Right lobe of liver (tissue), 6 donors: ENCODE results near the gene TRIM45. TPM values are rescaled to one million over a fixed set of nuclear protein-coding genes. Genes with fewer than 3 reads are reported as not detected.
"Not testable (repeated sequence)": the region's sequence is repeated elsewhere in the genome, so short reads cannot be mapped to it uniquely, and the experiment has no call there.

ENCODE experiments used
- ATAC-seq, 4 donors: fragments of 200-7000 bp; cut with Tn5 transposase; one replicate each; pipeline ENCODE4 v1.9.1; 2020; ENCODE audit warnings: mild to moderate bottlenecking in 4 of 4, moderate library complexity in 4 of 4
- DNase-seq, 3 donors: peaks; one replicate each; pipeline ENCODE4 v3.0.0-alpha.2; 2020
- H3K27ac ChIP-seq, 3 donors: fragments of 200-600 bp; one replicate each; pipeline ENCODE4 v1.8.0; 2022
- H3K27me3 ChIP-seq, 2 donors: fragments of 200-600 bp; one replicate each; pipeline ENCODE4 v1.8.0; 2022
- H3K36me3 ChIP-seq, 4 donors: fragments of 200-600 bp; sonication (generic) in 1 of 4; one replicate each; pipeline versions ENCODE4 v1.5.1 to v1.8.0; 2017 to 2022; ENCODE audit warnings: control low read depth in 1 of 4
- H3K4me1 ChIP-seq, 4 donors: fragments of 200-600 bp; sonication (generic) in 1 of 4; one replicate each; pipeline versions ENCODE4 v1.5.1 to v1.8.0; 2017 to 2022; ENCODE audit warnings: control low read depth in 1 of 4
- H3K4me3 ChIP-seq, 3 donors: fragments of 200-600 bp; one replicate each; pipeline ENCODE4 v1.8.0; 2022
- H3K9me3 ChIP-seq, 4 donors: fragments of 200-600 bp; sonication (generic) in 1 of 4; one replicate each; pipeline versions ENCODE4 v1.5.1 to v1.8.0; 2017 to 2022; ENCODE audit warnings: control low read depth in 1 of 4
- POLR2A ChIP-seq: fragments of 450-650 bp; IDR thresholded peaks from one replicate; pipeline ENCODE4 v1.6.1; 2017; ENCODE audit warnings: antibody characterized with exemption, mild to moderate bottlenecking
- WGBS: methylation state at CpG from one replicate; pipeline ENCODE4 v1.1.6; 2018; ENCODE audit warnings: low coverage, low lambda C conversion rate; ENCODE audit not compliant: insufficient coverage; ENCODE audit errors: missing lambda C conversion rate; 5-methylcytosine and 5-hydroxymethylcytosine counted together
- intact Hi-C, 2 donors: fragments of 100-400 bp; cut with DNase I; formaldehyde crosslinking; loops; one replicate each; pipeline versions ENCODE4 v1.11.2 to v1.14.1; 2022
- total RNA-seq, 6 experiments: library from RNA; depleted of rRNA in 2 of 6; stranded (reverse); fragments of >200 nt in 2 of 6; fragmentation: NEBNext Ultra II Directional in 3 of 6; extraction: Animal tissue kit (Norgen Biotek cat#: 25700) in 3 of 6; gene quantifications; one replicate each; pipeline versions ENCODE4 v1.1.0 to v1.2.4, GENCODE V29; 2016 to 2023
- TF ChIP-seq, protein P1 (sequence below), 4 donors: fragments of 200-600 bp in 3 of 4; fragments of 450-650 bp in 1 of 4; IDR thresholded peaks; one replicate each; pipeline versions ENCODE4 v1.5.1 to v1.8.0; 2016 to 2022; ENCODE audit warnings: antibody characterized with exemption in 4 of 4, mild to moderate bottlenecking in 2 of 4
- donor health status: DM: no; HTN: yes; CAD: no.
- donor health status: DM: no; HTN: no; CAD: no.
- donor health status: DM: no; HTN: no; CAD: no.
- donor health status: DM: no; HTN: yes; CAD: no.
- donor health status: DM: no; HTN: yes; CAD: no.

TRIM45 gene
- total RNA-seq, 6 experiments from 2014 or later = 0.31 to 1.8 (median 0.51) TPM

DNA sequence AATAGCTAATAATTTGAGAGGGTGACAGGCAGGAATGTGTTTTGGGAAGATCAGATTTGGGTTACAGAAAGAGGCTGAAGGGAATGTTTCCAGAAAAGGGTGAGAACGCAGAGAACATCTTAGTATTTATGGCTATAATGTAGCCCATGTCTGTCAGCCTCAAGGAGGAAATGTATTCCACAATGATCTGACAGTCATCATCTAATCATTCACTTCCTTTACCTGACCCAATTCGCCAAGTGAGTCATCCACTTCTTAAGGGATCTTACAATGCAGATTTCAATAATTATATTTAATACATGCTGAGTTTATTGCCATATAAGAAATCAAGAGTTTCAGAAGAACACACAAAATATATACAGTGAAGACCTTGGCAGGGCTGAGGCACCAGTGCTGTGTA, 10.8 kb downstream of the TRIM45 start:
- Histone ChIP-seq H3K27ac (no peak overlapping the region), H3K4me1 (no peaks in the 10 kb centered on the region), H3K36me3 (no peaks in the 10 kb centered on the region), H3K27me3 (no peaks in the 10 kb centered on the region), H3K4me3 (no peak overlapping the region), H3K9me3 (no peaks in the 10 kb centered on the region)
- no peak for ATAC-seq
- WGBS = 53% methylated on average over 2 of the region's 2 CpGs
- intact Hi-C loops = no loop called here
- DNase-seq = no peak
- TF ChIP-seq POLR2A = no peak
- TF ChIP-seq, protein P1, sequence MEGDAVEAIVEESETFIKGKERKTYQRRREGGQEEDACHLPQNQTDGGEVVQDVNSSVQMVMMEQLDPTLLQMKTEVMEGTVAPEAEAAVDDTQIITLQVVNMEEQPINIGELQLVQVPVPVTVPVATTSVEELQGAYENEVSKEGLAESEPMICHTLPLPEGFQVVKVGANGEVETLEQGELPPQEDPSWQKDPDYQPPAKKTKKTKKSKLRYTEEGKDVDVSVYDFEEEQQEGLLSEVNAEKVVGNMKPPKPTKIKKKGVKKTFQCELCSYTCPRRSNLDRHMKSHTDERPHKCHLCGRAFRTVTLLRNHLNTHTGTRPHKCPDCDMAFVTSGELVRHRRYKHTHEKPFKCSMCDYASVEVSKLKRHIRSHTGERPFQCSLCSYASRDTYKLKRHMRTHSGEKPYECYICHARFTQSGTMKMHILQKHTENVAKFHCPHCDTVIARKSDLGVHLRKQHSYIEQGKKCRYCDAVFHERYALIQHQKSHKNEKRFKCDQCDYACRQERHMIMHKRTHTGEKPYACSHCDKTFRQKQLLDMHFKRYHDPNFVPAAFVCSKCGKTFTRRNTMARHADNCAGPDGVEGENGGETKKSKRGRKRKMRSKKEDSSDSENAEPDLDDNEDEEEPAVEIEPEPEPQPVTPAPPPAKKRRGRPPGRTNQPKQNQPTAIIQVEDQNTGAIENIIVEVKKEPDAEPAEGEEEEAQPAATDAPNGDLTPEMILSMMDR (IDR thresholded peaks at IDR 0.05) = no peak

DNA sequence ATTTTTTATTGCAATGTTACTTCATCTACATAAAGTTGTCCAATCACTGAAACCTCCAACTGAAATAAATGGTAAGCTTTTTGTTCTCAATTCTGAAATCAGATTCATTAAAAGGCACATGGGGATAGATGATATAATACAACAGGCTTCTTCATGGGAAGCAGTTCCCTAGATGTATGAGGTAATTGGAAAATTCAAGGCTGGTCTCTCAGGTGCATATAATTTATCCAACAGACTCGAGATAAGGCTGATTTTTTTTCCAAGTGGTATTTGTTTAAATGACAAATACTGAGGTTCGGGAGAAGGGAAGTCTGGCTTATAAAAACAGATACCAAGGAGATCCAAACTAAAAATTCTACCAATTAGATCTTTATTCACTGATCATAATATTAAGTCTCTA, 14.2 kb downstream of the TRIM45 start:
- Histone ChIP-seq H3K27ac (no peak overlapping the region), H3K4me1 (no peaks in the 10 kb centered on the region), H3K27me3 (no peaks in the 10 kb centered on the region), H3K4me3 (no peak overlapping the region), H3K9me3 (no peaks in the 10 kb centered on the region), H3K36me3 (no peaks in the 10 kb centered on the region)
- 75% methylated on average over 2 of the region's 2 CpGs for WGBS
- DNase-seq (no peak), ATAC-seq (no peak)
- TF ChIP-seq, protein P1 (IDR thresholded peaks at IDR 0.05) = no peak
- TF ChIP-seq POLR2A = no peak
- intact Hi-C loops = no loop called here

DNA sequence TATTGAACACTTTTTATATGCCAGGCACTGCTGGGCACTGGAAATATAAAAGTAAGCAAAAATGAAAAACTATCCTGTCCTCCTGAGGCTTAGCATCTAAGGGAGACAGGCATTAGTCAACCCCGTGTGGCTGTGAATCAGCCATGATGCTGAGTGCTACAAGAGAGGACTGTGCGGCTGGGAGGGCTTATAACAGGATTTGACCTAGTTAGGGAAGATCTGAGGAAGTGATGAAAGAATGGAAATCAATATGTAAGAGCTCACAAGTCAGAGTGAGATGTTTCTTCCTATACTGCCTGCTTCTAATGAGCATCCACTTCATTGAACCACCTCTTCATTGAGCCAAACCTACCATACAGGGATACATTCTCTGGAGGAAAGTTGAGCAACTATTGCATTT, 15.1 kb downstream of the TRIM45 start:
- Histone ChIP-seq H3K36me3 (no peaks in the 10 kb centered on the region), H3K4me1 (no peaks in the 10 kb centered on the region), H3K27ac (no peak overlapping the region), H3K27me3 (no peaks in the 10 kb centered on the region), H3K9me3 (no peaks in the 10 kb centered on the region), H3K4me3 (no peak overlapping the region)
- WGBS = 79% methylated on average over 2 of the region's 2 CpGs
- TF ChIP-seq, protein P1 (IDR thresholded peaks at IDR 0.05) = no peak
- TF ChIP-seq POLR2A = no peak
- ATAC-seq = no peak
- intact Hi-C loops = no loop called here
- no peak for DNase-seq

DNA sequence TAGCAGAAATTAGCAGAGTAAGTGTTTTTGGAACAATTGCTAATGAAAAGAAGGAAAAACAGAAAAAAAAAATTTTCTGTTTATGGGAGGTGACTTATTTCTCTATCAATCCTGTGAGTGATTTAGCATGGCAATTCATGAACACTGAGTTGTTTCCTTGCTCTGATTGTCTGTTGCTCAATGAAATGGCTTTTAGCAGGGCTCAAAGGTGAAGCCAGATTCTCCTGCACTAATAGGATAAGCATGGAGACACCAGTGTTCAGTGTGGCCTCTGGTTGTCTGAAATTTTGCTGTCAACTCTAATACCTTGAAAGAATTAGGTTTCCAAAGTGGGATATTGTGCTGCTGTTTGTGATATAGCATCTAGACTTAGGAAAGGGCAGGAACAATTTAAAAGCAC, 15.8 kb downstream of the TRIM45 start:
- intact Hi-C loops = no loop called here
- Histone ChIP-seq H3K4me1 (no peaks in the 10 kb centered on the region), H3K27ac (no peak overlapping the region), H3K36me3 (no peaks in the 10 kb centered on the region), H3K9me3 (no peaks in the 10 kb centered on the region), H3K4me3 (no peak overlapping the region), H3K27me3 (no peaks in the 10 kb centered on the region)
- DNase-seq (no peak), ATAC-seq (no peak)
- TF ChIP-seq, protein P1 (IDR thresholded peaks at IDR 0.05) = no peak
- TF ChIP-seq POLR2A = no peak

DNA sequence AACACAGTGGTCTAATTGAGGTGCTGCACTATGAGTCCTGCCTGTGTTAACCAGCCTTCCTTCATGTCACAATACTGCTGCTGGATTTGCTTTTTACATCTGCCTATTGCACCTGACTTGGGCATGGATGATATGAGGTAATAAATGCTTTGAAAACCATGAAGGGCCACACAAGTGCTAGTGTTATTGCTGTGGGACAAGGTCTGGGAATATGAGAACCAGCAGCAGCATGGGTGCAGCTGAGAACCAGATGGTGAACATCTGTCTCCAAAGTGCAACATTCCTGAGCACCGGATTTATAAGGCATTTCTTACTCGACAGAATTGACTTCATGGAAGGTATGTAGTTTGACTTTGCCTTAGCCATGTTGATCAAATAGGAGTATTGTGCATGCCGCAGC, 16.6 kb downstream of the TRIM45 start:
- Histone ChIP-seq H3K4me1 (no peaks in the 10 kb centered on the region), H3K36me3 (no peaks in the 10 kb centered on the region), H3K27me3 (no peaks in the 10 kb centered on the region), H3K9me3 (no peaks in the 10 kb centered on the region), H3K27ac (no peak overlapping the region), H3K4me3 (no peak overlapping the region)
- TF ChIP-seq, protein P1 (IDR thresholded peaks at IDR 0.05) = no peak
- no peak for TF ChIP-seq POLR2A
- intact Hi-C loops = no loop called here
- 100% methylated on average over 1 of the region's 3 CpGs for WGBS
- ATAC-seq = no peak
- no peak for DNase-seq

DNA sequence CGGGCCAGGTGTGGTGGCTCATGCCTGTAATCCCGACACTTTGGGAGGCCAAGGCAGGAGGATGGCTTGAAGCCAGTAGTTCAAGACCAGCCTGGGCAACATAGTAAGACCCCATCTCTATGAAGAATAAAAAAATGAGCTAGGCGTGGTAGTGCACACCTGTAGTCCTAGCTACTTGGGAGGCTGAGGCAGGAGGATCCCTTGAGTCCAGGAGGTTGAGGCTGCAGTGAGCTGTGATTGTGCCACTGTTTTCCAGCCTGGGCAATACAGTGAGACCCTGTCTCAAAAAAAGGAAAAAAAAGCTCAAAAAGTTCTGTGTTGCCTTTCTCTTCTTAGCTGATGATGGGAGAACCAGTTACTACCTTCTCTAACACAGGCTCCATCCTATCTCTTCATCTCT, 19.7 kb downstream of the TRIM45 start:
- intact Hi-C loops, H3K27ac ChIP-seq, H3K9me3 ChIP-seq, H3K36me3 ChIP-seq, H3K27me3 ChIP-seq, DNase-seq, H3K4me1 ChIP-seq, H3K4me3 ChIP-seq, ATAC-seq: not testable (repeated sequence)
- 97% methylated on average over 3 of the region's 3 CpGs for WGBS
